IPS-18a (cell line): ENCODE data around the gene CFAP43.
"Not testable (repeated sequence)": the region's sequence is repeated elsewhere in the genome, so short reads cannot be mapped to it uniquely, and the experiment has no call there.

Source experiments
- H3K27ac ChIP-seq: one replicate; pipeline ENCODE4 v1.5.1; 2013; ENCODE audit warnings: low read length
- H3K27me3 ChIP-seq: one replicate; pipeline ENCODE4 v1.6.1; 2013; ENCODE audit warnings: mild to moderate bottlenecking, low read length; ENCODE audit not compliant: control insufficient read depth, insufficient read depth
- H3K36me3 ChIP-seq: one replicate; pipeline ENCODE4 v1.6.1; 2013; ENCODE audit warnings: low read depth, low read length; ENCODE audit not compliant: control insufficient read depth
- H3K4me1 ChIP-seq: one replicate; pipeline ENCODE4 v1.6.1; 2013; ENCODE audit warnings: low read depth, low read length; ENCODE audit not compliant: control insufficient read depth
- H3K4me3 ChIP-seq: one replicate; pipeline ENCODE4 v1.5.1; 2013; ENCODE audit warnings: low read length
- H3K9ac ChIP-seq: one replicate; pipeline ENCODE4 v1.6.1; 2013; ENCODE audit warnings: mild to moderate bottlenecking, low read length, moderate library complexity
- H3K9me3 ChIP-seq: one replicate; pipeline ENCODE4 v1.6.1; 2013; ENCODE audit warnings: low read depth, low read length; ENCODE audit not compliant: control insufficient read depth

Gene CFAP43

DNA sequence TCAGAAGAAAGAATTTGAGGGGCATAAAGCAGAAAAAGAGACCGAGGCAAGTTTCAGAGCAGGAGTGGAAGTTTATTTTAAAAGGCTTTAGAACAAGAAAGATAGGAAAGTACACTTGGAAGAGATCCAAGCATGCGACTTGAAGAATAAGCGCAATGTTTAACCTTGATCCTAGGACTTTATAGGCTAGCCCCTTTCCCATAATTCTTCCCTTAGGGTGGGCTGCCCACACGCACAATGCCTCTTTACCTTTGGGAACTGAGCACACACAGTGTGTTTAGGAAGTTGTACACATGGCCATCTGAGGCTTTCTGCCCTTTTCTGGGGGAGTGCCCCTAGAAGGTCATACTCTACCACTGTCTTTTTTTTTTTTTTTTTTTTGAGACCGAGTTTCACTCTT lies 11.3 kb upstream of the CFAP43 start:
- no peaks in the 10 kb centered on the region for H3K27me3 ChIP-seq
- no peaks in the 10 kb centered on the region for H3K36me3 ChIP-seq
- no peak overlapping the region for H3K4me3 ChIP-seq
- no peaks in the 10 kb centered on the region for H3K4me1 ChIP-seq
- no peak overlapping the region for H3K9ac ChIP-seq
- H3K9me3 ChIP-seq = no peaks in the 10 kb centered on the region
- H3K27ac ChIP-seq = no peak overlapping the region

DNA sequence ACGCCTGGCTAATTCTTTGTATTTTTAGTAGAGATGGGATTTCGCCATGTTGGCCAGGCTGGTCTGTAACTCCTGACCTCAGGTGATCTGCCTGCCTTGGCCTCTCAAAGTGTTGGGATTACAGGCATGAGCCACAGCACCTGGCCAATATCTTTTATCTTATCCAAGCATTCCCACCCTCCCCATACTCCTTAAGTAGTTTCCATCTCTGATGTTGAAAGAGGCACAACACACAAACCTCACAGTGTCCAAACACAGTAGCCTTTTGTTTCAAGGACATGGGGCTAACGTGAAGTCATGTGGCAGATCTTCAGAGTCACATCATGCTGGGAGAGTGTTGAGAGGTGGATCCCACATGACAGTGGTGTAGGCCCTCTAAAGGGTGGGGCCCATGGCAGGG lies 10.8 kb upstream of the CFAP43 start:
- not testable (repeated sequence) for H3K27ac ChIP-seq, H3K9me3 ChIP-seq, H3K36me3 ChIP-seq, H3K4me3 ChIP-seq, H3K9ac ChIP-seq, H3K4me1 ChIP-seq, H3K27me3 ChIP-seq

DNA sequence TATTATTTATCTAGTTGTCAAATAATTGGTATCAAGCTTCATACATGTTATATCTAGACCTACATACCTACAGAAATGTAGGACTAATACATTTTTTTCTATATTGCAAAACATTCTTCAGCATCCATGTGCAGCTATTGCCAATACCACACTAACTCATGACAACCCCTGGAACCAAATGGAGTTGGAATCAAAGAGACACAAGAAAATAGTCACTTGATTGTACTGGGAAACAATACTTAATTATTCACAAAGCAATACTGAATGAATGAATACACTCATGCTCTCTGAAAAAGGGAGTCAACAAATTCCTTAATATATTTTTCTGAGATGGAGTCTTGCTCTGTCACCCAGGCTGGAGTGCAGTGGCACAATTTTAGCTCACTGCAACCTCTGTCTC lies 10.4 kb upstream of the CFAP43 start:
- H3K27me3 ChIP-seq = no peaks in the 10 kb centered on the region
- no peaks in the 10 kb centered on the region for H3K4me1 ChIP-seq
- H3K9ac ChIP-seq = no peak overlapping the region
- no peak overlapping the region for H3K4me3 ChIP-seq
- no peaks in the 10 kb centered on the region for H3K36me3 ChIP-seq
- no peaks in the 10 kb centered on the region for H3K9me3 ChIP-seq
- H3K27ac ChIP-seq = no peak overlapping the region

DNA sequence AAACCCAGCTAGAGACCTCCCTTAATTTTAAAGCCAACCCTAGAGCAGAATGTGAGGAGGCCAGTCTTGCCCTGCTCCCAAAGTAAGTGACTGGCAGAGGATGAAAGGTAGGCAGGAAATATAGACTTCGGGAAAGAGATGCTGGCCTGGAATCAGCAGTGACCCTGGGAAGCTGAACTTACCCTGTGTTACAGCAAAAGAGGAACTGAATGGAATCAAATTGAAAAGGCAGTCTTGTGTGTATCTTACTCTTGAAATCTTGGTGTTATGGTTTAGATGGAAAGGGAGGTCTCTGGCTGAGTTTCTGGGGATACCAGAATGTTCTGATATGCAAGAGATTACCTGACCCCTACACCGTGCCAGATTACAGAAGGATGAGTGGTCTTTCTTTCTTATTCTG lies 7.9 kb upstream of the CFAP43 start:
- no peak overlapping the region for H3K27ac ChIP-seq
- no peaks in the 10 kb centered on the region for H3K27me3 ChIP-seq
- peaks cover 5% of the 10 kb centered on the region for H3K9me3 ChIP-seq
- no peak overlapping the region for H3K4me3 ChIP-seq
- no peak overlapping the region for H3K9ac ChIP-seq
- no peaks in the 10 kb centered on the region for H3K36me3 ChIP-seq
- no peaks in the 10 kb centered on the region for H3K4me1 ChIP-seq

DNA sequence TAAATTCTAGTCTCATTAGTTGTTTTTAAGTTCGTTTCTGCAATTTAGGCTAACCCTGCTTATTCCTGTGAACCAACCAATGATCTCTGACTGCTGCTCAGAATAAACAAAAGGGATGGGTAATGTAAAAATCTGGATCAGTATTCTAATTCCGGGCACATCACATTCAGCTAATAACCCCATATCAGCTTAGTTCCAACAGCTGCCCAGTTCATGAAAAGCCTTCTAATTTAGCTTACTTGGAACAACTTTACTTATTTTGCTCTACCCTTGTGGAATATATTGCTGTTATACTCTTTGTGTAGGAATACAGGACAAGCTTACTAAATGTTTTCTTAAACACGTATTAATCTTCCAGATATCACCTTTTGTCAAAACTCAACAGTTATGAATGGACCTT lies 3.6 kb upstream of the CFAP43 start:
- Histone ChIP-seq H3K9me3 (peaks cover 5% of the 10 kb centered on the region), H3K27ac (no peak overlapping the region), H3K27me3 (peaks cover 9% of the 10 kb centered on the region), H3K4me1 (no peaks in the 10 kb centered on the region), H3K4me3 (no peak overlapping the region), H3K9ac (no peak overlapping the region), H3K36me3 (no peaks in the 10 kb centered on the region)

GRCh38 chr10:104234934-104235333 lies 2.8 kb upstream of the CFAP43 start:
- Histone ChIP-seq H3K4me1 (no peaks in the 10 kb centered on the region), H3K27me3 (peaks cover 13% of the 10 kb centered on the region), H3K4me3 (no peak overlapping the region), H3K27ac (no peak overlapping the region), H3K36me3 (no peaks in the 10 kb centered on the region), H3K9me3 (peaks cover 5% of the 10 kb centered on the region), H3K9ac (no peak overlapping the region)

DNA sequence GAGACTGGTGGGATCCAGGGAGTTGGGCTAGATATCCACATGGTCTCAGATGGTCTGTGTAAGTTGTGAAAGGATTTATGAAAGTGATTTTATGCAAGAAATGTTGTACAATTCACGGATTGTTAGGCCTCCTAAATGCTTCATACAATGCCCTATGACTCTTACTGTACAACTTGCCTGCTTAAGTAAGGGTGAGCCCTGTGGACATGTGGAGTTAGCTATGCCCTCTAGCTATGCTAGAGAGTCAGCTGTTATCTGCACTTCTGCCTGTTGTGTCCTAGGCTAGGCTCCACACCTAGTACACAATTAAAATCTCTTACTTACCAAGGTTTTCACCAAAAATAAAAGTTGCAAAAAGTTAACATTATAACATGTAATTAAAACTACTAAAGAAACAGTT lies 1.7 kb upstream of the CFAP43 start:
- no peaks in the 10 kb centered on the region for H3K36me3 ChIP-seq
- H3K4me3 ChIP-seq = no peak overlapping the region
- H3K9ac ChIP-seq = no peak overlapping the region
- peaks cover 13% of the 10 kb centered on the region for H3K27me3 ChIP-seq
- no peak overlapping the region for H3K27ac ChIP-seq
- H3K9me3 ChIP-seq = peaks cover 5% of the 10 kb centered on the region
- no peaks in the 10 kb centered on the region for H3K4me1 ChIP-seq

GRCh38 chr10:104232613-104233102 lies 494 bp upstream of the CFAP43 start:
- peak overlapping the region; percentile 77 for H3K9ac ChIP-seq
- H3K4me3 ChIP-seq = peak overlapping the region; percentile 75
- no peak overlapping the region for H3K27ac ChIP-seq

GRCh38 chr10:104230490-104230889 lies 1.7 kb downstream of the CFAP43 start:
- H3K4me1 ChIP-seq = no peaks in the 10 kb centered on the region
- no peak overlapping the region for H3K27ac ChIP-seq
- H3K9me3 ChIP-seq = no peaks in the 10 kb centered on the region
- no peak overlapping the region for H3K4me3 ChIP-seq
- peaks cover 13% of the 10 kb centered on the region for H3K27me3 ChIP-seq
- H3K9ac ChIP-seq = no peak overlapping the region
- no peaks in the 10 kb centered on the region for H3K36me3 ChIP-seq

More at GRCh38 chr10:104232613-104233102, 494 bp upstream of the CFAP43 start:
- Histone ChIP-seq H3K9me3 (peaks cover 5% of the 10 kb centered on the region), H3K4me1 (no peaks in the 10 kb centered on the region), H3K27me3 (peaks cover 13% of the 10 kb centered on the region), H3K36me3 (no peaks in the 10 kb centered on the region)

- Histone ChIP-seq H3K9ac (no peak overlapping the region), H3K4me3 (no peak overlapping the region), H3K4me1 (no peaks in the 10 kb centered on the region), H3K9me3 (no peaks in the 10 kb centered on the region), H3K36me3 (no peaks in the 10 kb centered on the region), H3K27me3 (no peaks in the 10 kb centered on the region), H3K27ac (no peak overlapping the region)
Observed at GRCh38 chr10:104223304-104223703, 8.9 kb downstream of the CFAP43 start.

DNA sequence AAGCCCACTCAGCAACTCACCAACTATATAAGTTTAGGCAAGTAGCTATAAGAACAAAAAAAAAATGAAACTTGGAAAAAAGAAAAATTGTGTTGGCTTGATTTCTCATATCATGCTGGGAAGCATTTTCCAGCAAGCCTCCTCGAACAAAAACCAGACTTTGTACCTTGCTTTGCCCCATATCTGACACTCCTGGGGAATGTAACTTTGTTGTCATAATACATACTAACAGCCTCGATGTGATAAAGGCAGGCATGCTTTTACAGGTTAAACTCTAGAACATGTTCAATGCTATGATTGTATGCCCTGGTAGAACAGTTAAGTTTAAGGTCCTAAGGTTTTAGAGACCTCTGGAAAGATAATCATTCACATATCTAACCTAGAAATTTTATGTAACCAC lies 11.6 kb downstream of the CFAP43 start:
- H3K4me1 ChIP-seq = no peaks in the 10 kb centered on the region
- H3K9ac ChIP-seq = no peak overlapping the region
- no peak overlapping the region for H3K4me3 ChIP-seq
- no peaks in the 10 kb centered on the region for H3K9me3 ChIP-seq
- H3K36me3 ChIP-seq = no peaks in the 10 kb centered on the region
- H3K27ac ChIP-seq = no peak overlapping the region
- no peaks in the 10 kb centered on the region for H3K27me3 ChIP-seq

- Histone ChIP-seq H3K9ac (no peak overlapping the region), H3K36me3 (no peaks in the 10 kb centered on the region), H3K27ac (no peak overlapping the region), H3K4me3 (no peak overlapping the region), H3K27me3 (no peaks in the 10 kb centered on the region), H3K4me1 (no peaks in the 10 kb centered on the region), H3K9me3 (no peaks in the 10 kb centered on the region)
Observed at GRCh38 chr10:104218751-104219150, 13.4 kb downstream of the CFAP43 start.
